Measurements from ENCODE around the gene GTF2I.
"Not testable (repeated sequence)": the region's sequence is repeated elsewhere in the genome, so short reads cannot be mapped to it uniquely, and the experiment has no call there.

DNA sequence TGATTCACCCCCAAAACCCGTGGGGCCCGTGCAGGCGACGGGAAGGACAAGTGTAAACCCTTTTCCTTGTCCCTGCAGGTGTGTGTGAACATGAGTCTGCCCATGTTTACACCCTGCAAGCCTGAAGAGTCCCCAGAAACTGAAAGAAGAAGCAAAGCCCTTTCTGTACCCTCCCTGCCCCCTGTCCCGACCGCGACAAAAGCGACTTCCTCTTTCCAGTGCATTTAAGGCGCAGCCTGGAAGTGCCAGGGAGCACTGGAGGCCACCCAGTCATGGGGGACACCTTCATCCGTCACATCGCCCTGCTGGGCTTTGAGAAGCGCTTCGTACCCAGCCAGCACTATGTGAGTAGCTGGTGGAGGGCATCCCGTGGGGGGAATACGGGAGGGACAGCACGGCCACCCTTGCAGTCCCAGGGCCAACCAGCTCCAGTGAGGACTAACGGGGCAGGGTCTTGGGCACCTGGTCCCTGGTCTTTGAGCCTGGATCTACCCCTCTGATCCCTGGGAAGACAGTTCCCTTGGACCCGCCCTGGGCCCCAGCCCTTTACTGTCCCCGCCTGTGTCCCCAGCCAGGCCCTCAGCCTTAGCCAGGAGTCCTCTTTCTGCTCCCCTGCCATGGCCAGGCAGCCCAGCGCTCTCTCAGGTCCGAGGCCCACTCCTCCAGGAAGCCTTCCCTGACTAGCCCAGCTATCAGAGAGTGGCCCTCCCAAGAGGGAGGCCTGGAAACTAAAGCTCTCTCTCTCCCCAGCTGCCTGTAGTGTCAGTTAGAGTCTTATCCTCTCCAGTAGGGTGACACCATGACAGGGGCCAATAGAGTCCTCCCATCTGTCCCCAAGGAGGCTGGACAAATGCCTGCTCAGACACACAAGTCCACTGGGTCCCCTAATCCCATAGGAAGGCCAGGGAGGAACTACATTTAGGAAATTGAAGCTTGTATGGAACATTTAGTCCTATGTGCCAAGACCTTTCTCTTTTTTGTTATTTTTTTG is 116.5 kb downstream of the GTF2I start, which contains the start of gene NCF1:
- not testable (repeated sequence) for TF ChIP-seq EZH2 (IDR thresholded peaks at IDR 0.05; ENCODE audit: borderline replicate concordance, low read length)
- TF ChIP-seq, protein P1, sequence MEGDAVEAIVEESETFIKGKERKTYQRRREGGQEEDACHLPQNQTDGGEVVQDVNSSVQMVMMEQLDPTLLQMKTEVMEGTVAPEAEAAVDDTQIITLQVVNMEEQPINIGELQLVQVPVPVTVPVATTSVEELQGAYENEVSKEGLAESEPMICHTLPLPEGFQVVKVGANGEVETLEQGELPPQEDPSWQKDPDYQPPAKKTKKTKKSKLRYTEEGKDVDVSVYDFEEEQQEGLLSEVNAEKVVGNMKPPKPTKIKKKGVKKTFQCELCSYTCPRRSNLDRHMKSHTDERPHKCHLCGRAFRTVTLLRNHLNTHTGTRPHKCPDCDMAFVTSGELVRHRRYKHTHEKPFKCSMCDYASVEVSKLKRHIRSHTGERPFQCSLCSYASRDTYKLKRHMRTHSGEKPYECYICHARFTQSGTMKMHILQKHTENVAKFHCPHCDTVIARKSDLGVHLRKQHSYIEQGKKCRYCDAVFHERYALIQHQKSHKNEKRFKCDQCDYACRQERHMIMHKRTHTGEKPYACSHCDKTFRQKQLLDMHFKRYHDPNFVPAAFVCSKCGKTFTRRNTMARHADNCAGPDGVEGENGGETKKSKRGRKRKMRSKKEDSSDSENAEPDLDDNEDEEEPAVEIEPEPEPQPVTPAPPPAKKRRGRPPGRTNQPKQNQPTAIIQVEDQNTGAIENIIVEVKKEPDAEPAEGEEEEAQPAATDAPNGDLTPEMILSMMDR (conservative IDR thresholded peaks at IDR 0.05 in 1 of 2, IDR thresholded peaks at IDR 0.05 in 1 of 2; ENCODE audit: extremely low read depth in 1 of 2, insufficient read depth in 1 of 2, low read depth in 1 of 2, low read length in 2 of 2): not testable (repeated sequence)
